Keratinocyte (primary cell): ENCODE results near the gene NRG2.

Source experiments
- EZH2 ChIP-seq: IDR thresholded peaks from one replicate; pipeline ENCODE4 v1.6.1; 2012; ENCODE audit warnings: inconsistent platforms, mild to moderate bottlenecking, low read length, moderate library complexity
- TF ChIP-seq, protein P1 (sequence below), 3 experiments: IDR thresholded peaks in 1 of 3; conservative IDR thresholded peaks in 1 of 3; optimal IDR thresholded peaks in 1 of 3; 2 replicates in 2 of 3; 3 replicates in 1 of 3; pipeline versions ENCODE3 to v1.5.1; 2011; ENCODE audit warnings: low read length in 3 of 3, mild to moderate bottlenecking in 3 of 3, moderate library complexity in 2 of 3, control low read depth in 1 of 3, inconsistent platforms in 1 of 3; ENCODE audit not compliant: insufficient read depth in 2 of 3; ENCODE audit errors: extremely low read depth in 1 of 3

DNA sequence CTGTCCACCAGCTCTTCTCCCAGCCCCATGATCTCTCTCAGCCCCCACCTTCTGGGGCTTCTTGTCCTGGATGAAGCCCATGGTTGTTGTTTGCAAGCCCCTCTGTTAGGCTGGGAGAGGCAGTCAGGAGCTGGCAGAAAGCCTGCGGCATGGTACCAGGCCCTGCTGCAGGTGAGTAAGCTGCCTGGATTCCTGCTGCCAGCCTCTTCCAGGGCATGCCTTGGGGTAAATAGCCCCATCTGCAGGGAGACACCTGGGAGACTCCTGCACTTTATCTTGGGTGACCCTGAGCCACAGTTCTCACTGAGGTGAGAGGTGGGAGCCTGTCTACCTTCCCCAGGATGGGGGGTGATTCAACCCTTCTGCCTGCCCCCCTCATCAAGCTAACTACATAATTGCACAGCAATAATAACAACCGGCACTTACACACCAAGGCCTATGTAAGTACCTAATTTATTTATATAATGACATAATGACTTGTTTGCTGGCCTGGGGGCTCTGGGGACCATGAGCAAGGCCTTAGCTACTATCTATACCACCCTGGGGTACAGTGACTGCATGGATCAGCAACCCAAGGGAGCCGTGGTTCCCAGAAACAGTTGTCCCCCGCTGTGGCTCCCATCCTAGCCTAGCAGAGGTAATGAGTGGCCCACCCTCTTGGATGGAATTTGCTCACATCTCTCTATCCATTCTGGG, 131.5 kb downstream of the NRG2 start:
- TF ChIP-seq, protein P1, sequence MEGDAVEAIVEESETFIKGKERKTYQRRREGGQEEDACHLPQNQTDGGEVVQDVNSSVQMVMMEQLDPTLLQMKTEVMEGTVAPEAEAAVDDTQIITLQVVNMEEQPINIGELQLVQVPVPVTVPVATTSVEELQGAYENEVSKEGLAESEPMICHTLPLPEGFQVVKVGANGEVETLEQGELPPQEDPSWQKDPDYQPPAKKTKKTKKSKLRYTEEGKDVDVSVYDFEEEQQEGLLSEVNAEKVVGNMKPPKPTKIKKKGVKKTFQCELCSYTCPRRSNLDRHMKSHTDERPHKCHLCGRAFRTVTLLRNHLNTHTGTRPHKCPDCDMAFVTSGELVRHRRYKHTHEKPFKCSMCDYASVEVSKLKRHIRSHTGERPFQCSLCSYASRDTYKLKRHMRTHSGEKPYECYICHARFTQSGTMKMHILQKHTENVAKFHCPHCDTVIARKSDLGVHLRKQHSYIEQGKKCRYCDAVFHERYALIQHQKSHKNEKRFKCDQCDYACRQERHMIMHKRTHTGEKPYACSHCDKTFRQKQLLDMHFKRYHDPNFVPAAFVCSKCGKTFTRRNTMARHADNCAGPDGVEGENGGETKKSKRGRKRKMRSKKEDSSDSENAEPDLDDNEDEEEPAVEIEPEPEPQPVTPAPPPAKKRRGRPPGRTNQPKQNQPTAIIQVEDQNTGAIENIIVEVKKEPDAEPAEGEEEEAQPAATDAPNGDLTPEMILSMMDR (optimal IDR thresholded peaks at IDR 0.05 in 1 of 3, IDR thresholded peaks at IDR 0.05 in 1 of 3, conservative IDR thresholded peaks at IDR 0.05 in 1 of 3; ENCODE audit: extremely low read depth in 1 of 3, insufficient read depth in 2 of 3, low read length in 3 of 3): peak in 1 of 3 experiments; percentile 34
- no peak for TF ChIP-seq EZH2
